GM12878 (cell line): ENCODE results near the gene EHMT2. TPM values are rescaled to one million over a fixed set of nuclear protein-coding genes. Genes with fewer than 3 reads are reported as not detected.

Experiments
- ATAC-seq: fragments of 200-7000 bp; cut with Tn5 transposase; 3 replicates; pipeline ENCODE4 v1.9.1; 2020; ENCODE audit warnings: mild to moderate bottlenecking, moderate library complexity
- BruUV-seq: library from RNA; stranded (reverse); fragments of 400-500 nt; replicated peaks from 2 replicates; lab custom pipeline; 2021; lab: Mats Ljungman, UMichigan
- CTCF ChIA-PET: fragments of 300-600 bp; sonication (Branson Sonifier 250); formaldehyde crosslinking; extraction: SDS; loops from one replicate; lab custom pipeline; 2021; ENCODE audit warnings: inconsistent platforms; lab: Yijun Ruan, JAX
- POLR2A ChIA-PET: fragments of 350-600 bp; formaldehyde crosslinking; extraction: SDS; loops from one replicate; lab custom pipeline; 2021; ENCODE audit warnings: inconsistent platforms; lab: Charles Lee
- RAD21 ChIA-PET: fragments of 300-600 bp; sonication (Branson Sonifier 250); formaldehyde crosslinking; loops from one replicate; lab custom pipeline; 2023; ENCODE audit warnings: antibody characterized with exemption; ENCODE audit not compliant: unreplicated experiment; lab: Charles Lee
- SMC1A ChIA-PET: fragments of 300-600 bp; sonication (Branson Sonifier 250); formaldehyde crosslinking; loops from one replicate; lab custom pipeline; 2023; ENCODE audit not compliant: unreplicated experiment, uncharacterized antibody; lab: Charles Lee
- DNase-seq: peaks from one replicate; pipeline ENCODE4 v3.0.0-alpha.2; 2011; ENCODE audit warnings: low read depth, low spot score
- FAIRE-seq: peaks from 3 replicates; lab custom pipeline; 2011; peaks lifted over from hg19 to GRCh38; lab: Jason Lieb, UNC
- H2AFZ ChIP-seq: 2 replicates; pipeline ENCODE4 v1.6.0; 2011; ENCODE audit warnings: low read depth, low read length, control low read depth; ENCODE audit not compliant: control insufficient read depth
- H3K27ac ChIP-seq: 2 replicates; pipeline ENCODE4 v1.5.1; 2011; ENCODE audit warnings: control low read depth; ENCODE audit not compliant: control insufficient read depth, insufficient read depth
- H3K27me3 ChIP-seq, 2 experiments: replicated peaks in 1 of 2; 2 replicates each; pipeline versions ENCODE4 v1.6.0 to v1.6.1; 2011; ENCODE audit warnings: low read length in 1 of 2; ENCODE audit not compliant: control insufficient read depth in 2 of 2, insufficient read depth in 2 of 2
- H3K36me3 ChIP-seq, 2 experiments: 2 replicates each; pipeline ENCODE4 v1.5.1; 2011; ENCODE audit warnings: low read length in 1 of 2; ENCODE audit not compliant: control insufficient read depth in 2 of 2, insufficient read depth in 2 of 2
- H3K4me1 ChIP-seq: 2 replicates; pipeline ENCODE4 v1.6.1; 2011; ENCODE audit warnings: mild to moderate bottlenecking, low read length, moderate library complexity, mixed read lengths; ENCODE audit not compliant: control insufficient read depth, insufficient read depth
- H3K4me2 ChIP-seq: 2 replicates; pipeline ENCODE4 v1.6.0; 2011; ENCODE audit warnings: control low read depth; ENCODE audit not compliant: control insufficient read depth, insufficient read depth
- H3K4me3 ChIP-seq: fragments of 200-600 bp; sonication (generic); 2 replicates; pipeline ENCODE4 v1.5.1; 2016
- H3K79me2 ChIP-seq: 2 replicates; pipeline ENCODE4 v1.6.0; 2011; ENCODE audit warnings: low read length; ENCODE audit not compliant: control insufficient read depth, insufficient read depth
- H3K9ac ChIP-seq: 2 replicates; pipeline ENCODE4 v1.8.0; 2011; ENCODE audit warnings: low read length, control low read depth, mixed read lengths; ENCODE audit not compliant: control insufficient read depth, insufficient read depth
- H3K9me3 ChIP-seq: replicated peaks from 3 replicates; pipeline ENCODE4 v1.5.1; 2011; ENCODE audit warnings: mild to moderate bottlenecking, low read length; ENCODE audit not compliant: control insufficient read depth, insufficient read depth
- H4K20me1 ChIP-seq: 2 replicates; pipeline ENCODE4 v1.6.0; 2011; ENCODE audit not compliant: control insufficient read depth, insufficient read depth
- BACH1 ChIP-seq: fragments of 450-650 bp; IDR thresholded peaks from 2 replicates; pipeline ENCODE4 v1.6.1; 2017; ENCODE audit warnings: mild to moderate bottlenecking, borderline replicate concordance
- DPF2 ChIP-seq: fragments of 450-650 bp; IDR thresholded peaks from 2 replicates; pipeline ENCODE4 v1.6.1; 2017; ENCODE audit warnings: mild to moderate bottlenecking
- HDGF ChIP-seq: fragments of 450-650 bp; IDR thresholded peaks from 2 replicates; pipeline ENCODE4 v1.6.1; 2016; ENCODE audit warnings: antibody characterized with exemption
- KLF5 ChIP-seq: fragments of 450-650 bp; IDR thresholded peaks from 2 replicates; pipeline ENCODE4 v1.6.1; 2014; ENCODE audit warnings: mild to moderate bottlenecking; ENCODE audit not compliant: partially characterized antibody
- RAD21 ChIP-seq: IDR thresholded peaks from 2 replicates; pipeline ENCODE4 v1.6.1; 2011; ENCODE audit warnings: mild to moderate bottlenecking, low read depth, low read length, moderate library complexity; ENCODE audit not compliant: insufficient read depth
- STAT1 ChIP-seq: fragments of 450-650 bp; conservative IDR thresholded peaks from 2 replicates; pipeline ENCODE4 v1.6.1; 2014; ENCODE audit warnings: antibody characterized with exemption, mild to moderate bottlenecking
- TARDBP ChIP-seq: IDR thresholded peaks from 2 replicates; pipeline ENCODE4 v1.6.1; 2016; ENCODE audit warnings: borderline replicate concordance
- TBL1XR1 ChIP-seq: IDR thresholded peaks from 2 replicates; pipeline ENCODE4 v1.6.1; 2012; ENCODE audit warnings: low read depth, low read length, improper control_type of control experiment
- YY1 ChIP-seq: IDR thresholded peaks from 2 replicates; pipeline ENCODE4 v1.6.1; 2011; ENCODE audit warnings: low read depth, mild to moderate bottlenecking, low read length
- ZBTB40 ChIP-seq: fragments of 450-650 bp; IDR thresholded peaks from 2 replicates; pipeline ENCODE4 v1.6.1; 2016; ENCODE audit warnings: mild to moderate bottlenecking, moderate library complexity, borderline replicate concordance
- WGBS: methylation state at CpG from one replicate; pipeline ENCODE4 v1.1.6; 2016; ENCODE audit warnings: low lambda C conversion rate; ENCODE audit not compliant: insufficient replicate concordance, insufficient coverage; ENCODE audit errors: missing lambda C conversion rate; 5-methylcytosine and 5-hydroxymethylcytosine counted together
- in situ Hi-C: fragments of 300-500 bp; cut with MboI; formaldehyde crosslinking; loops from 9 replicates; pipeline ENCODE4 v1.14.3; 2018; ENCODE audit warnings: mixed read lengths
- intact Hi-C: fragments of 100-400 bp; cut with micrococcal nuclease; formaldehyde crosslinking; loops from one replicate; pipeline ENCODE4 v1.14.2; 2022; ENCODE audit not compliant: unreplicated experiment
- polyA plus RNA-seq, 11 experiments: library from polyadenylated mRNA; depleted of rRNA in 4 of 11; unstranded in 6 of 11; stranded (reverse) in 5 of 11; fragments of >200 nt; fragmentation: Nextera tagmentation in 4 of 11; fragmentation: Illumina TruSeq in 1 of 11; extraction: Ambion mirVana in 4 of 11; extraction: Trizol in 1 of 11; gene quantifications; 1 replicate in 1 of 11; 2 replicates in 10 of 11; pipeline versions ENCODE4 v1.2.1 to v1.2.3, GENCODE V29; 2011 to 2016; ENCODE audit warnings: inconsistent platforms in 2 of 11, missing spikeins in 2 of 11, low read depth in 1 of 11
- total RNA-seq, 4 experiments: library from RNA; depleted of rRNA in 3 of 4; stranded (reverse); fragments of >200 nt in 3 of 4; fragmentation: Illumina TruSeq in 1 of 4; extraction: Trizol in 1 of 4; gene quantifications; 2 replicates each; pipeline versions ENCODE4 v1.2.1 to v1.2.3, GENCODE V29; 2013 to 2021
- TF ChIP-seq, protein P1 (sequence below): fragments of 450-650 bp; IDR thresholded peaks from 2 replicates; pipeline ENCODE4 v1.6.1; 2017; ENCODE audit warnings: mild to moderate bottlenecking, moderate library complexity
- TF ChIP-seq, protein P2 (sequence below), 3 experiments: IDR thresholded peaks in 2 of 3; conservative IDR thresholded peaks in 1 of 3; 2 replicates each; pipeline ENCODE4 v1.5.1; 2011; ENCODE audit warnings: low read depth in 3 of 3, low read length in 3 of 3, mild to moderate bottlenecking in 3 of 3, control low read depth in 2 of 3, moderate library complexity in 2 of 3, inconsistent platforms in 1 of 3, mixed read lengths in 1 of 3; ENCODE audit not compliant: control insufficient read depth in 2 of 3, insufficient read depth in 1 of 3; ENCODE audit errors: extremely low read depth in 1 of 3
- TF ChIP-seq, protein P3 (sequence below): IDR thresholded peaks from 2 replicates; pipeline ENCODE4 v1.6.1; 2012; ENCODE audit warnings: low read depth, low read length, improper control_type of control experiment

EHMT2 gene
- total and polyA plus RNA-seq, 10 of the 15 experiments (the other 5 are each of a cell fraction or from before 2014, with no cell fraction given), result 1.7 to 53.2 (median 36.3) TPM

GRCh38 chr6:31903957-31904356 lies 6.5 kb upstream of the EHMT2 start:
- DNase-seq, result no peak
- intact Hi-C loops (loop anchor here (10.0 kb wide), 1 partner anchor 359 kb away; the partner anchor contains the start of genes ATP6V1G2, DDX39B and NFKBIL1), in situ Hi-C loops (no loop called here)
- SMC1A ChIA-PET, result interaction anchor here (0.6 to 1.8 kb wide), 3 partner anchors 12 to 29 kb away, joined by 3 to 4 read pairs (median 3); no protein-coding TSS in a partner anchor
- BruUV-seq, result no TSS peak
- no peaks in the 10 kb centered on the region for H3K27me3 ChIP-seq
- no peaks in the 10 kb centered on the region; a peak in 1 of 4 replicates for H3K36me3 ChIP-seq
- 57% methylated on average over 3 of the region's 3 CpGs for WGBS
- ATAC-seq, result no peak
- H3K9me3 ChIP-seq, result no peaks in the 10 kb centered on the region
- no peak overlapping the region for H3K9ac ChIP-seq
- CTCF ChIA-PET, result interaction anchor here (0.6 to 1.2 kb wide), 2 partner anchors 14 to 19 kb away, joined by 4 read pairs; no protein-coding TSS in a partner anchor
- H3K4me3 ChIP-seq, result no peak overlapping the region
- no peak overlapping the region for H2AFZ ChIP-seq
- no peak overlapping the region for H3K4me2 ChIP-seq
- no peaks in the 10 kb centered on the region for H4K20me1 ChIP-seq
- POLR2A ChIA-PET, result no interaction called here
- peaks cover 15% of the 10 kb centered on the region for H3K4me1 ChIP-seq
- no peak for FAIRE-seq
- H3K27ac ChIP-seq, result no peak overlapping the region
- no peaks in the 10 kb centered on the region; the same call in 1 of the 2 replicates for H3K79me2 ChIP-seq
- RAD21 ChIA-PET, result interaction anchor here (1.7 kb wide), 1 partner anchor 19 kb away, joined by 6 read pairs; no protein-coding TSS in a partner anchor
- TF ChIP-seq ZBTB40 (no peak), STAT1 (no peak), HDGF (no peak), KLF5 (no peak), TARDBP (no peak), DPF2 (no peak), YY1 (no peak), BACH1 (no peak), RAD21 (no peak), TBL1XR1 (no peak)
- TF ChIP-seq, protein P1, sequence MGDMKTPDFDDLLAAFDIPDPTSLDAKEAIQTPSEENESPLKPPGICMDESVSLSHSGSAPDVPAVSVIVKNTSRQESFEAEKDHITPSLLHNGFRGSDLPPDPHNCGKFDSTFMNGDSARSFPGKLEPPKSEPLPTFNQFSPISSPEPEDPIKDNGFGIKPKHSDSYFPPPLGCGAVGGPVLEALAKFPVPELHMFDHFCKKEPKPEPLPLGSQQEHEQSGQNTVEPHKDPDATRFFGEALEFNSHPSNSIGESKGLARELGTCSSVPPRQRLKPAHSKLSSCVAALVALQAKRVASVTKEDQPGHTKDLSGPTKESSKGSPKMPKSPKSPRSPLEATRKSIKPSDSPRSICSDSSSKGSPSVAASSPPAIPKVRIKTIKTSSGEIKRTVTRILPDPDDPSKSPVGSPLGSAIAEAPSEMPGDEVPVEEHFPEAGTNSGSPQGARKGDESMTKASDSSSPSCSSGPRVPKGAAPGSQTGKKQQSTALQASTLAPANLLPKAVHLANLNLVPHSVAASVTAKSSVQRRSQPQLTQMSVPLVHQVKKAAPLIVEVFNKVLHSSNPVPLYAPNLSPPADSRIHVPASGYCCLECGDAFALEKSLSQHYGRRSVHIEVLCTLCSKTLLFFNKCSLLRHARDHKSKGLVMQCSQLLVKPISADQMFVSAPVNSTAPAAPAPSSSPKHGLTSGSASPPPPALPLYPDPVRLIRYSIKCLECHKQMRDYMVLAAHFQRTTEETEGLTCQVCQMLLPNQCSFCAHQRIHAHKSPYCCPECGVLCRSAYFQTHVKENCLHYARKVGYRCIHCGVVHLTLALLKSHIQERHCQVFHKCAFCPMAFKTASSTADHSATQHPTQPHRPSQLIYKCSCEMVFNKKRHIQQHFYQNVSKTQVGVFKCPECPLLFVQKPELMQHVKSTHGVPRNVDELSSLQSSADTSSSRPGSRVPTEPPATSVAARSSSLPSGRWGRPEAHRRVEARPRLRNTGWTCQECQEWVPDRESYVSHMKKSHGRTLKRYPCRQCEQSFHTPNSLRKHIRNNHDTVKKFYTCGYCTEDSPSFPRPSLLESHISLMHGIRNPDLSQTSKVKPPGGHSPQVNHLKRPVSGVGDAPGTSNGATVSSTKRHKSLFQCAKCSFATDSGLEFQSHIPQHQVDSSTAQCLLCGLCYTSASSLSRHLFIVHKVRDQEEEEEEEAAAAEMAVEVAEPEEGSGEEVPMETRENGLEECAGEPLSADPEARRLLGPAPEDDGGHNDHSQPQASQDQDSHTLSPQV, result no peak
- TF ChIP-seq, protein P2, sequence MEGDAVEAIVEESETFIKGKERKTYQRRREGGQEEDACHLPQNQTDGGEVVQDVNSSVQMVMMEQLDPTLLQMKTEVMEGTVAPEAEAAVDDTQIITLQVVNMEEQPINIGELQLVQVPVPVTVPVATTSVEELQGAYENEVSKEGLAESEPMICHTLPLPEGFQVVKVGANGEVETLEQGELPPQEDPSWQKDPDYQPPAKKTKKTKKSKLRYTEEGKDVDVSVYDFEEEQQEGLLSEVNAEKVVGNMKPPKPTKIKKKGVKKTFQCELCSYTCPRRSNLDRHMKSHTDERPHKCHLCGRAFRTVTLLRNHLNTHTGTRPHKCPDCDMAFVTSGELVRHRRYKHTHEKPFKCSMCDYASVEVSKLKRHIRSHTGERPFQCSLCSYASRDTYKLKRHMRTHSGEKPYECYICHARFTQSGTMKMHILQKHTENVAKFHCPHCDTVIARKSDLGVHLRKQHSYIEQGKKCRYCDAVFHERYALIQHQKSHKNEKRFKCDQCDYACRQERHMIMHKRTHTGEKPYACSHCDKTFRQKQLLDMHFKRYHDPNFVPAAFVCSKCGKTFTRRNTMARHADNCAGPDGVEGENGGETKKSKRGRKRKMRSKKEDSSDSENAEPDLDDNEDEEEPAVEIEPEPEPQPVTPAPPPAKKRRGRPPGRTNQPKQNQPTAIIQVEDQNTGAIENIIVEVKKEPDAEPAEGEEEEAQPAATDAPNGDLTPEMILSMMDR (IDR thresholded peaks at IDR 0.05 in 2 of 3, conservative IDR thresholded peaks at IDR 0.05 in 1 of 3; ENCODE audit: control insufficient read depth in 2 of 3, extremely low read depth in 1 of 3, insufficient read depth in 1 of 3, low read depth in 3 of 3, low read length in 3 of 3), result no peak
- TF ChIP-seq, protein P3, sequence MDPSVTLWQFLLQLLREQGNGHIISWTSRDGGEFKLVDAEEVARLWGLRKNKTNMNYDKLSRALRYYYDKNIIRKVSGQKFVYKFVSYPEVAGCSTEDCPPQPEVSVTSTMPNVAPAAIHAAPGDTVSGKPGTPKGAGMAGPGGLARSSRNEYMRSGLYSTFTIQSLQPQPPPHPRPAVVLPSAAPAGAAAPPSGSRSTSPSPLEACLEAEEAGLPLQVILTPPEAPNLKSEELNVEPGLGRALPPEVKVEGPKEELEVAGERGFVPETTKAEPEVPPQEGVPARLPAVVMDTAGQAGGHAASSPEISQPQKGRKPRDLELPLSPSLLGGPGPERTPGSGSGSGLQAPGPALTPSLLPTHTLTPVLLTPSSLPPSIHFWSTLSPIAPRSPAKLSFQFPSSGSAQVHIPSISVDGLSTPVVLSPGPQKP, result no peak
